NB4 (cell line): ENCODE results near the gene BTBD9.

Experiments used
- CTCF ChIP-seq: IDR thresholded peaks from one replicate; pipeline ENCODE4 v1.5.1; 2012; ENCODE audit warnings: low read depth, low read length
- MAX ChIP-seq: IDR thresholded peaks from 2 replicates; pipeline ENCODE4 v1.6.1; 2011; ENCODE audit warnings: low read depth, low read length
- MYC ChIP-seq: IDR thresholded peaks from 2 replicates; pipeline ENCODE4 v1.6.1; 2011; ENCODE audit warnings: low read depth, low read length
- POLR2A ChIP-seq: IDR thresholded peaks from 2 replicates; pipeline ENCODE4 v1.6.1; 2011; ENCODE audit warnings: mild to moderate bottlenecking; ENCODE audit not compliant: insufficient read length; ENCODE audit errors: extremely low read depth

GRCh38 chr6:38264605-38265004, 375.1 kb downstream of the BTBD9 start:
- TF ChIP-seq CTCF: no peak
- no peak for TF ChIP-seq POLR2A
- no peak for TF ChIP-seq MAX
- TF ChIP-seq MYC: no peak
